Activated T-helper 17 cell treated with anti-CD3 and anti-CD28 coated beads, Interleukin-2, amount 50 U/mL, for 72 hours (primary cell): ENCODE measurements around the gene OR6V1. TPM values are rescaled to one million over a fixed set of nuclear protein-coding genes. Genes with fewer than 3 reads are reported as not detected.

Experiments used
- ATAC-seq: fragments of 150-1000 bp; cut with Tn5 transposase; replicated peaks from 2 replicates; pipeline ENCODE4 v1.10.0; 2021; ENCODE audit warnings: mild to moderate bottlenecking, moderate library complexity
- H3K27ac Mint-ChIP-seq: one replicate; pipeline ENCODE4 v1.8.0; 2022; ENCODE audit warnings: mixed read lengths
- H3K27me3 Mint-ChIP-seq: one replicate; pipeline ENCODE4 v1.8.0; 2022; ENCODE audit warnings: mixed read lengths
- H3K36me3 Mint-ChIP-seq: one replicate; pipeline ENCODE4 v1.8.0; 2022; ENCODE audit warnings: low read depth, mild to moderate bottlenecking, mixed read lengths
- H3K4me1 Mint-ChIP-seq: one replicate; pipeline ENCODE4 v1.8.0; 2022; ENCODE audit warnings: mixed read lengths
- H3K4me3 Mint-ChIP-seq: one replicate; pipeline ENCODE4 v1.8.0; 2022; ENCODE audit warnings: mild to moderate bottlenecking, mixed read lengths
- H3K9me3 Mint-ChIP-seq: one replicate; pipeline ENCODE4 v1.8.0; 2022; ENCODE audit warnings: mixed read lengths
- total RNA-seq, 2 donors: library from RNA; stranded (reverse); gene quantifications; one replicate each; pipeline ENCODE4 v1.2.3, GENCODE V29; 2022

Gene OR6V1, protein sequence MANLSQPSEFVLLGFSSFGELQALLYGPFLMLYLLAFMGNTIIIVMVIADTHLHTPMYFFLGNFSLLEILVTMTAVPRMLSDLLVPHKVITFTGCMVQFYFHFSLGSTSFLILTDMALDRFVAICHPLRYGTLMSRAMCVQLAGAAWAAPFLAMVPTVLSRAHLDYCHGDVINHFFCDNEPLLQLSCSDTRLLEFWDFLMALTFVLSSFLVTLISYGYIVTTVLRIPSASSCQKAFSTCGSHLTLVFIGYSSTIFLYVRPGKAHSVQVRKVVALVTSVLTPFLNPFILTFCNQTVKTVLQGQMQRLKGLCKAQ
- total RNA-seq: not detected

DNA sequence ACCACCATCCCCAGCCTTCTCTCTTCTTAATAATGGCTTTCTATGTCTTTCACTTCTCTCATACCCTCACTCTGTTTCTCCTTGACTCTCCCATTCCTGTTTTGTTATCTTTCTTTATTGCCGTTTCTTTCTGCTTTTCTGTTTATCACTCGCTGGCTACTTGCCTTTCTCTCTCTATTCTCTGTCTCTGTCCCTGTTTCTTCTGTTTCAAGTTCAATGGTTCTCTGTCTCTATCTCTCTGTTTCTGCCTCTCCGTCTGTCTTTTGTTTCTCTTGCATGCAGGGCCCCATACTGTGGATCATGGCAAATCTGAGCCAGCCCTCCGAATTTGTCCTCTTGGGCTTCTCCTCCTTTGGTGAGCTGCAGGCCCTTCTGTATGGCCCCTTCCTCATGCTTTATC lies at the start of gene OR6V1:
Gene OR6V1, plus strand, starts transcription at position 301 of the 400 bp plus-strand sequence. Its CDS starts 0 bp downstream, at position 301.
- Mint-ChIP-seq H3K4me3 (no peak within 1 kb of the TSS), H3K4me1 (no peaks in the 10 kb centered on the region)

DNA sequence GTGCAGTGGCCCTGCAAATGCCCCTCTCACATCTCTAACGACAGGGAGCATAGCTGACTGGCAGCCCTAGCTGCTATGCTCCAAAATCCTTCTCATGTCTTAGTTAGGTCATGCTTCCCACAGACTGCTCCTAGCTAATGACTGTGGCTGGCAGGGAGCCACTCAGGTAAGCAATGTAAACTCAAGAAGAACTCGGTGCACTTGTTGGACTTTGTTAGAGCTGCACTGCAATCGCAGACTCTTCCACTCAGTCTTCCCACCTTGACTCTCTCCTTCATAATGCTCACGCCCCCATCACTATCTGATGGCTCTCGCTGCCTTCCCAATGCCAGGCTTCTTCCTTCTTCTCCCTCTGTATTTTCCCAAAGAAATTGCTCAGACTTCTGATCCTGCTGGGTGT lies 49.2 kb upstream of the OR6V1 start:
- Mint-ChIP-seq H3K27me3 (peaks cover 2% of the 10 kb centered on the region), H3K4me3 (peak overlapping the region; percentile 71), H3K36me3 (no peaks in the 10 kb centered on the region), H3K4me1 (peaks cover 5% of the 10 kb centered on the region), H3K9me3 (no peaks in the 10 kb centered on the region), H3K27ac (peak overlapping the region; percentile 63)
- no peak for ATAC-seq

More for the DNA sequence above, at the start of gene OR6V1:
- no peak within 1 kb of the TSS for H3K27ac Mint-ChIP-seq
- no peaks in the 10 kb centered on the region for H3K9me3 Mint-ChIP-seq
- H3K27me3 Mint-ChIP-seq: peaks cover 28% of the 10 kb centered on the region
- ATAC-seq: no peak
- H3K36me3 Mint-ChIP-seq: no peaks in the 10 kb centered on the region

DNA sequence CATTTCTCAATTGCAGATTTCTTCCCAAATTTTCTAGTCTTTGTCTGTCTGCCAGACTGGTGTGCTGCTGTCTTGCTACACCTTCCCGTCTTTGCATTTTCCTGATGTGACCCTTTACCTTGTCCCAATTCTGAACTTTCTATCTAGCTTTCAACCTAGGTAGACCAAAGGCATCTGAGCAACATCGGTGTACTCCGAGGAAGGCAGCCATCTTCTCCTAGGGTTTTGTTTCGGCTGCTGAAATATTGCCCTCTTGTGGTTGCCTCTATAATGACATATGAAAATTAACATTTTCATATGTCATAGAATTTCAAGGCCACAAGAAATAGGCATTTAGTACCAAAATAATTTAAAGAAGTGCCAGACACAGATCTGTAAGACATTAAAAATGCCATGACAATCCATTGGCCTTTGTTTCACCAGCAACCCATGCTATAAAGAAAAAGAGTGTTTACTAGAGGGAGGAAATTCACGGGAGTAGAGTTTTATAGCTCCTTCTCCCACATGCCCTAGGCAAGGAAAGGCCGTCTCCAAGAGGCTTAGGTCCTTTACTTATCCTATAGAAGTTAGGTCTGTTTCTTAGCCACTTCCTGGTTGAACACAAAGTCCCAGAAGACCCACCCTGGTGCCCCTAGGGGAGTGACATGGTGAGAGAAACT lies 48.6 kb upstream of the OR6V1 start:
- ATAC-seq: peak; percentile 75
- no peaks in the 10 kb centered on the region for H3K9me3 Mint-ChIP-seq
- peaks cover 3% of the 10 kb centered on the region for H3K27me3 Mint-ChIP-seq
- no peaks in the 10 kb centered on the region for H3K36me3 Mint-ChIP-seq
- H3K4me3 Mint-ChIP-seq: peak overlapping the region; percentile 71
- peaks cover 5% of the 10 kb centered on the region for H3K4me1 Mint-ChIP-seq
- peak overlapping the region; percentile 63 for H3K27ac Mint-ChIP-seq

DNA sequence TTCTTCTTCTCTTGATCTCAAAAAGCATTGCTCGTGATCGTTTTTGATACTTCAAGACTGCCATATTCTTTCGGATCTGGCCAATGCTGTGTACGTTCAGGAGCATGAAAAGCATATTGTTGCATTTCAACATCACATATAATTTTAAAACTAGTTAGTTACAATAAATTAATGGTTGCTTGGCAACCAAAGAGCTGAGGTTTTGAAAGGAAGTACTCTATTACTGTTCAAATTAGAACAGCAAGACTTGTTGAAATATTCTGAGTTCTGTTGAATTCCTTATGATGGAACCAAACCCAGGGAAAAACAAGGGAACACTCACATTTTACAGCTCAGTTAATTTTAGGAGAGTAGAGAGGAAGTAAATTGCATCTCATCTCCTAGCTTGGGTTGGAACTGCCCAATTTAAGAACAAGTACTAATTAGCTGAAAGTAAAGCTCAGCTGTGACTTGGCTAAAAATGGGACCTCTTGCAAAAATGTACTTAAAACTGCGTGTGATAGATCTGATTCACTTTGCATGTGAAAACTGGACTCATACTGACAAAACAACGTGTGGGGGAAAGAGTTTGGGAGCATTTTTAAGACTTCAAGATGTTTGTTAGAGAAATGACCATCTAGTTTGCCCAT lies 46.4 kb upstream of the OR6V1 start:
- H3K27me3 Mint-ChIP-seq: peaks cover 3% of the 10 kb centered on the region
- ATAC-seq: no peak
- no peaks in the 10 kb centered on the region for H3K9me3 Mint-ChIP-seq
- H3K27ac Mint-ChIP-seq: no peak overlapping the region
- no peaks in the 10 kb centered on the region for H3K36me3 Mint-ChIP-seq
- no peak overlapping the region for H3K4me3 Mint-ChIP-seq
- peaks cover 5% of the 10 kb centered on the region for H3K4me1 Mint-ChIP-seq

DNA sequence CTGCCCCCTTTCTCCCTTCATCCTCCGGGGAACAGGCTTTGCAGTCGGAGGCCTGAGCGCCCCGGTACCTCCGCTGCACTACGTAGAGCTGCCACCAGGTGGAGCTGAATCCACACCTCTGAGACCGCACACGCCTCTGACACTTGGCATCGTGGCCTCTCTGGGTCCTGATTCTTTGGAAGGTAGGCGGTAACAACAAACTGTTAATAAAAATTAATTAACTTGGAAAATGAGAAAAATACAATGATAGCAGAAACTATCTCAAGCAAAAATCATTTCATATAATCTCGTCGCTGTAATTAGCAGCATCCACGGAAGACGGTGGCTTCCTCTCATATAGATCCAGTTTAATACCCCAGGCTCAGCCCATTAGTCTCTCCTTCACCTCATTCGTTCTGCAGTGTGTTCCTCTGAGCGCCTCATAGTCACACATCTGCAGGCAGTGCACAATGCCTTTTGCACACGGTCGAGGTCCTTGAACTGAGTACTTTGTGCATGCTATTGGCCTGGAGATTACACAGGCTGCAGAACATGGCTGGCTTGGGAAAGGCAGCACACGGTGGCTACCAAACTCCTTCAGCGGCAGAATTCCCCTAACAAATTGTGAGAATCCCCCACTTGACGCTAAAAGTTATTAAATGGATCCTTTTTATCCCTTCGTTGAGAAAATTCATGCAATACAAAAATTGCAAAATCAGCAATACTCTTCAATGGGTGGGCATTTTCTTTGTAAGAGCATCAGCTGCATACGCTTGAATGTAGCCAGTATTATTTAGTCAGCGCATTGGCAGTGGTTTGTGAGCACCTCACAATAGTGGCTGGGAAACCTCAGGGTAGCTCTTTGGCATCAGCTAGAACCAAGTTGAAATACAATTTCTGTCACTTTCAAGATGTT lies 43.9 kb upstream of the OR6V1 start:
- no peaks in the 10 kb centered on the region for H3K9me3 Mint-ChIP-seq
- H3K27me3 Mint-ChIP-seq: peaks cover 7% of the 10 kb centered on the region
- no peaks in the 10 kb centered on the region for H3K36me3 Mint-ChIP-seq
- no peak overlapping the region for H3K4me3 Mint-ChIP-seq
- ATAC-seq: peak; percentile 88
- peaks cover 3% of the 10 kb centered on the region for H3K4me1 Mint-ChIP-seq
- no peak overlapping the region for H3K27ac Mint-ChIP-seq

DNA sequence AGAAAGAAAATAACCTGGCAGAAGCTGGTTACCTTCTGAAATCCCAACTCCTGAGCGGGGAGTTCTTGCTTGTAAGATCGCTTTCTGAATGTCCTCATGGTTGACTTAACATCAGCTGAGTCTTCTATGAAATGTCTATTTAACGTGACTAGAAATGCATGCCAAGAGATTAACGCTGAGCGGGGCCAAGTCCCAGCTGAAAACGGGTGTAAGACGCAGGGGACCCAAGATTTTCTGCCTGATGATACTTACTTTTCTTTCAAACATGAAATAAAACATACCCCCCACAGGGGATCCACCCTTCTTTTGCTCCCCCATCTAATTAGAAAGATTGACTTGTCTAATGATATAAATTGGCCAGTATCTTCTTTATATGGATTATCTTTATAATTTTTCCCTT lies 40.1 kb upstream of the OR6V1 start:
- no peak for ATAC-seq
- no peaks in the 10 kb centered on the region for H3K36me3 Mint-ChIP-seq
- H3K27me3 Mint-ChIP-seq: peaks cover 22% of the 10 kb centered on the region
- H3K4me3 Mint-ChIP-seq: no peak overlapping the region
- no peak overlapping the region for H3K27ac Mint-ChIP-seq
- H3K4me1 Mint-ChIP-seq: no peaks in the 10 kb centered on the region
- no peaks in the 10 kb centered on the region for H3K9me3 Mint-ChIP-seq

DNA sequence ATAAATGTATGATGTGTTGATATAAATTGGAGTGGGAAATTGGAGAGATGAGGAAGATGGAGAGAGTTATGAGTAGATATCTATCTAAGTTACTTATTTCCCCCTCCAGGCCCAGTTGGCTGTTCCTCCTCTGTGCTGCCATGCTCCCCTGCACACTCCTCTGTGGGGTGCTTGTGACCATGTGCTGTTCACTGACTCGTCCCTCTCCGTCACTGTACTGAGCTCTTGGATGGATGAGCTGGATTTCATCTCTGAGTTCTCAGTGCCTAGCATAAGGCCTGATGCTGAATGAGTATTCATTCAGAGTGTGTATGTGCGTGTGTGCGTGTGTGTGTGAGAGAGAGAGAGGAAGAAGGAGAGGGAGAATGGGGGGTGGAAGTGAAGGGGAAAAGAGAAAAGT lies 39.7 kb upstream of the OR6V1 start:
- Mint-ChIP-seq H3K27ac (no peak overlapping the region), H3K27me3 (peaks cover 22% of the 10 kb centered on the region), H3K4me3 (no peak overlapping the region), H3K9me3 (no peaks in the 10 kb centered on the region), H3K4me1 (no peaks in the 10 kb centered on the region), H3K36me3 (no peaks in the 10 kb centered on the region)
- no peak for ATAC-seq

DNA sequence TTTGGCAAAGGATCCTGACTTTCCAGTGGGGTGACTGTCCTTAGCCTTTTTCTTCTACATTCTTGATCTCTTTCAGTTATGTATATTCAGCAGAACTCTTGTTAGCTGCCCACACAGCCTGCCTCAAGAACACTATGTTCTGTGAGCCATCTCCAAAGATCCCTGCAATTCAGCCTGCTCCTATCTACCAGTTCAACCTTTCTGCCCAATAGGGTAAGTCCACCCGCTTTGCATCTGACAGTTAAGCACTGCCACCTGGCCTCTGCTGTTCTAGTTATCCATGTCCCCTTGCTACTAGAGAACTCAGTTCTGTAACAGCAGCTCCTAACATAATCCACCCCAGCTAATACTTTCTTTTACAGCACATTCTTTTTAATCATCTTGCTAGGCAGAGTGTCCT lies 38.7 kb upstream of the OR6V1 start:
- Mint-ChIP-seq H3K27me3 (peaks cover 19% of the 10 kb centered on the region), H3K27ac (no peak overlapping the region), H3K36me3 (no peaks in the 10 kb centered on the region), H3K9me3 (no peaks in the 10 kb centered on the region), H3K4me3 (no peak overlapping the region), H3K4me1 (no peaks in the 10 kb centered on the region)
- no peak for ATAC-seq

DNA sequence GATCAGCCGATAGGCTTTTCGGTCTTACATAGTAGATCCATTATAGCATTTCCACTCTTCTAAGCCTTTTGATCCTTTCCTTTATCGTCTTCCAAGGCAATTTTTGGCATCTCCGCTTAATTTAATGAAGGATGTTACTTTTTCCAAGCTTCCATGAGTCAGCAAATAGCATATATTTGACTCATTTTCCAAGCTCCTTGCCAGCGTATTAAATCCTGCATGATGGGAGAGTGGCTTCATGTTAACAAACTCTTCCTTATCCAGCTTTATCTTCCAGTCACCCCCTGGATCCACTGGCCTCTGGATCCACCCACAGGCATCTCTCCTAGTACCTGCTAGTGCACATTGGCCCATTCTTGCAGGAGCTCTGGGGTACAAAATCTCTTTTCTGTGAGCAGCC lies 38.2 kb upstream of the OR6V1 start:
- Mint-ChIP-seq H3K9me3 (no peaks in the 10 kb centered on the region), H3K27me3 (peaks cover 19% of the 10 kb centered on the region), H3K36me3 (no peaks in the 10 kb centered on the region), H3K4me1 (no peaks in the 10 kb centered on the region), H3K27ac (no peak overlapping the region), H3K4me3 (no peak overlapping the region)
- no peak for ATAC-seq

DNA sequence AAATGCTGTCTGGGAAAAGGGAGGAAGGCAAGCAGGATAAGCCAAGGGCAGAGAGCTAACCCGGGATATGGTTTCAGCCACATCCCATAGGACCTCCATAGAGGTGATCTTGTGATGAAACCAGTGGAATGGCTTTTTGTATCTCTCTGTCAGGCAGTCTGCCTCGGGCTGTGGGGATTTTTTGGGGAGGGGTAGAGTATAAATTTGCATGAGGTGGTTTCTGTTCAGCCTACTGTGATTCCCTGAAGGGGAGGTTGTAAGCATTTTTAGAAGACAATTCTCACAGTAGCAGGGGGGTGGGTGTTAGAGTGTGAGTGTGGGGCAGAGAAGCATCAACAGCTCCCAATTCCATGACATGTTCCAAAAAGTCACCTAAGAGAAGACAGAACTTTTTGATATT lies 37.1 kb upstream of the OR6V1 start:
- H3K9me3 Mint-ChIP-seq: no peaks in the 10 kb centered on the region
- H3K27me3 Mint-ChIP-seq: peaks cover 19% of the 10 kb centered on the region
- ATAC-seq: no peak
- H3K4me1 Mint-ChIP-seq: no peaks in the 10 kb centered on the region
- no peaks in the 10 kb centered on the region for H3K36me3 Mint-ChIP-seq
- no peak overlapping the region for H3K4me3 Mint-ChIP-seq
- no peak overlapping the region for H3K27ac Mint-ChIP-seq

DNA sequence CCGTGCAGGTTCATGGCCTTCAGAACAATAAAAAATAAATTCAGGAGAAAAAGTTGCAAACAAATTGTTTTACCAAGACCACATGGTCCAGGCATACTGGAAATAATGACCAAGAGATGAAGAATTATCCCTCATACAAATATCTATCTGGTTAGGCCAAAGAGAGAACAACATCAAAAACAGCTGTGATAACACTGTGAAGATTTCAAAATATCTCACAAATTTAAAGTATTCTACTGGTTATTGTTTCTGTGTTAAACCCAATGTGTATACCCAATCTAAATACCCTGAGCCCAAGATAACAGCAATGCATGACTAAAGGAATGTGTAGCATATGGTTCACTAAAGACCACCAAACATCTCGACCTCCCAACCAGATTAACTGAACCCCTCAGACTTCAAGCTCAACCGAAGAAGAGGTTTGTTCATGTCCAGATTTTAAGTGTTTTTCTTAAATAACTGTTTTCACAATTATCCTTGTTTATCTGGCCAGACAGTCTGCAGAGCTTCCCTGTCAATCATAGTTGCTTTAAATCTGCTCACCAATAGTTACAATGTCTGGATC lies 36.1 kb upstream of the OR6V1 start:
- ATAC-seq: no peak

DNA sequence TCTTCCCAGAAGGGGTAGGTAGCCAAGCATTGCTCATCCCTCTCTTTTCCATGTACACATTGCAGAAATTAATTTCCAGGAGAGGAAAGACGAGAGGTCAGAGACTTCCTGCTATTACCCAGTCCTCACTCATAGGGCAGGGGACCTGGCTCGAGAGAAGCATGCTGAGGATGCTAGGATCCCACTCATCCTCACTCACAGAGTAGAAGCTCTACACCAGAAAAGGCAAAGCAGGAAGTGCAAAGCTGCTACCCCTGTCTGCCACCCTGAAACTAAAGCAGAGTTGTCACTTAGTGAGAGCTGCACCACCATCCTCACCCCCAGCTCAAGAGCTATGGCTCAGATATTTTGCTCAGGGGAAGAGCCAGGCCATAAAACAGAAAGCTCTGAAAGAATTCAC lies 35.1 kb upstream of the OR6V1 start:
- no peaks in the 10 kb centered on the region for H3K4me1 Mint-ChIP-seq

More for the DNA sequence above, 36.1 kb upstream of the OR6V1 start:
- H3K27me3 Mint-ChIP-seq: peaks cover 19% of the 10 kb centered on the region
- no peak overlapping the region for H3K4me3 Mint-ChIP-seq
- H3K36me3 Mint-ChIP-seq: no peaks in the 10 kb centered on the region
- H3K27ac Mint-ChIP-seq: no peak overlapping the region
- no peaks in the 10 kb centered on the region for H3K9me3 Mint-ChIP-seq
- H3K4me1 Mint-ChIP-seq: no peaks in the 10 kb centered on the region

DNA sequence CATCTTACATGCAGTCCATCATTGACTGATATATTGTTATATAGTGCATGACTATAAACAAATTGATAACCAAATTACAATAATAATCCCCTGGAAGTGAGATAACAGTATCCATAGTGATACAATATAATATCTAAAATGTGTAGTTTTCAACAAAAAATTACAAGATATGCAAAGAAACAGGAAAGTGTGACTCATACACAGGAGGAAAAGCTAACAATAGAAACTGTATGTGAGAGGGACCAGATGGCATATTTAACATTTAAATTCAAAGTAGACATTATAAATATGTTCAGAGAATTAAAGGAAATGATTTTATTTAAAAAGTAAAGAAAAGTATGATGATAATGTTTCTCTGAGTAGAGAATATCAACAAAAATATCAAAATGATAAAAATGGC lies 33.2 kb upstream of the OR6V1 start:
- Mint-ChIP-seq H3K36me3 (no peaks in the 10 kb centered on the region), H3K4me1 (no peaks in the 10 kb centered on the region), H3K27me3 (peaks cover 15% of the 10 kb centered on the region), H3K4me3 (no peak overlapping the region), H3K27ac (no peak overlapping the region), H3K9me3 (no peaks in the 10 kb centered on the region)
- ATAC-seq: no peak

More for the DNA sequence above, 35.1 kb upstream of the OR6V1 start:
- peaks cover 19% of the 10 kb centered on the region for H3K27me3 Mint-ChIP-seq
- no peak overlapping the region for H3K27ac Mint-ChIP-seq
- H3K9me3 Mint-ChIP-seq: no peaks in the 10 kb centered on the region
- no peak for ATAC-seq
- no peaks in the 10 kb centered on the region for H3K36me3 Mint-ChIP-seq
- no peak overlapping the region for H3K4me3 Mint-ChIP-seq

DNA sequence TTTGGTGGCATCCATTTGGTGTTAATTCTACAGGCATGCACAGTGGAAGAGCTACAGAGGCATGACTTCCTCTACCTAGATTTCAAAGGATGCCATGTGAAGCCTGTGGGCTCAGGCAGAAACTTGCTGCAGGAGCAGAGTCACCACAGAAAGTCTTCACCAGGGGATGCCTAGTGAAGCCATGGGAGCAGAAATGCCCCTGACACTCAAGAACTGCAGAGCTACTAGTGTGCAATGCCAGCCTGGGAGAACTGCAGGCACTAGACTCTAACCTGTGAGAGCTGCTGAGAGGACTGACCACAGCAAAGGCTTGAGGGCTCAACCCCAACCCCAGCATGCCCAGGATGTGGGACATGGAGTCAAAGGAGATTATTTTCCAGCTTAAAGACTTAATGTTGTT lies 29.1 kb upstream of the OR6V1 start:
- Mint-ChIP-seq H3K4me1 (no peaks in the 10 kb centered on the region), H3K27ac (no peak overlapping the region), H3K9me3 (no peaks in the 10 kb centered on the region), H3K27me3 (peaks cover 21% of the 10 kb centered on the region), H3K36me3 (no peaks in the 10 kb centered on the region), H3K4me3 (no peak overlapping the region)
- no peak for ATAC-seq
